Panc1 (cell line): Measurements from ENCODE around the gene SRF. TPM values are rescaled to one million over a fixed set of nuclear protein-coding genes. Genes with fewer than 3 reads are reported as not detected.

ENCODE experiments used
- ATAC-seq: fragments of 200-7000 bp; cut with Tn5 transposase; 2 replicates; pipeline ENCODE4 v1.9.1; 2020; ENCODE audit warnings: mild to moderate bottlenecking, moderate library complexity
- BruUV-seq: library from RNA; stranded (reverse); fragments of 400-500 nt; replicated peaks from 2 replicates; lab custom pipeline; 2021; lab: Mats Ljungman, UMichigan
- CTCF ChIA-PET: fragments of 300-600 bp; sonication (Branson Sonifier 250); formaldehyde crosslinking; loops from one replicate; lab custom pipeline; 2022; ENCODE audit warnings: antibody characterized with exemption; lab: Charles Lee
- POLR2A ChIA-PET: fragments of 300-600 bp; sonication (Branson Sonifier 250); formaldehyde crosslinking; loops from one replicate; lab custom pipeline; 2022; ENCODE audit warnings: antibody characterized with exemption; lab: Charles Lee
- DNase-seq: peaks from one replicate; pipeline ENCODE4 v3.0.0-alpha.2; 2010; ENCODE audit warnings: low read depth, low spot score
- H3K27ac ChIP-seq: 2 replicates; pipeline ENCODE4 v1.5.1; 2011; ENCODE audit warnings: mild to moderate bottlenecking, low read length, inconsistent platforms
- H3K27me3 ChIP-seq: fragments of 200-500 bp; sonication (Bioruptor generic); 2 replicates; pipeline ENCODE4 v1.6.0; 2014; ENCODE audit warnings: low read length, inconsistent platforms; ENCODE audit not compliant: control insufficient read depth, insufficient read depth
- H3K36me3 ChIP-seq: fragments of 200-500 bp; sonication (Bioruptor generic); 2 replicates; pipeline ENCODE4 v1.5.1; 2014; ENCODE audit warnings: inconsistent platforms, mild to moderate bottlenecking, low read length, moderate library complexity; ENCODE audit not compliant: control insufficient read depth, insufficient read depth
- H3K4me1 ChIP-seq: 2 replicates; pipeline ENCODE4 v1.5.1; 2011; ENCODE audit warnings: inconsistent platforms, mild to moderate bottlenecking, low read length, moderate library complexity; ENCODE audit not compliant: control insufficient read depth, insufficient read depth
- H3K4me3 ChIP-seq, 2 experiments: 2 replicates each; pipeline ENCODE4 v1.5.1; 2011 to 2012; ENCODE audit warnings: low read depth in 2 of 2, low read length in 2 of 2, mild to moderate bottlenecking in 2 of 2, inconsistent platforms in 1 of 2, moderate library complexity in 1 of 2
- H3K9me3 ChIP-seq: fragments of 200-500 bp; sonication (Bioruptor generic); 2 replicates; pipeline ENCODE4 v1.5.1; 2014; ENCODE audit warnings: low read depth, mild to moderate bottlenecking, inconsistent platforms, low read length, moderate library complexity; ENCODE audit not compliant: control insufficient read depth, insufficient read depth
- CTCF ChIP-seq: fragments of 450-650 bp; IDR thresholded peaks from 2 replicates; pipeline ENCODE4 v1.5.1; 2017; ENCODE audit warnings: mild to moderate bottlenecking
- POLR2AphosphoS5 ChIP-seq: IDR thresholded peaks from 2 replicates; pipeline ENCODE4 v1.6.1; 2012; ENCODE audit warnings: mild to moderate bottlenecking, low read depth, low read length, moderate library complexity
- REST ChIP-seq, 2 experiments: IDR thresholded peaks; 2 replicates each; pipeline ENCODE4 v1.6.1; 2011 to 2012; ENCODE audit warnings: low read depth in 2 of 2, control low read depth in 1 of 2, low read length in 1 of 2, mild to moderate bottlenecking in 1 of 2, moderate library complexity in 1 of 2; ENCODE audit not compliant: insufficient read depth in 1 of 2
- SIN3A ChIP-seq: IDR thresholded peaks from 2 replicates; pipeline ENCODE4 v1.6.1; 2012; ENCODE audit warnings: low read depth, mild to moderate bottlenecking, low read length, moderate library complexity, borderline replicate concordance; ENCODE audit not compliant: insufficient read depth
- TCF7L2 ChIP-seq: IDR thresholded peaks from 2 replicates; pipeline ENCODE4 v1.6.1; 2011; ENCODE audit warnings: mild to moderate bottlenecking, low read depth, low read length, inconsistent platforms
- in situ Hi-C: cut with HindIII; loops from 2 replicates; pipeline ENCODE4 v1.10.0; 2016; ENCODE audit warnings: low sequenced_read_pairs, low pct_unique_long_range_greater_than_20kb
- intact Hi-C: fragments of 100-400 bp; cut with micrococcal nuclease; formaldehyde crosslinking; loops from one replicate; pipeline ENCODE4 v1.10.0; 2022; ENCODE audit not compliant: unreplicated experiment
- total RNA-seq: library from RNA; stranded (reverse); gene quantifications from one replicate; pipeline ENCODE4 v1.2.1, GENCODE V29; 2021; ENCODE audit not compliant: unreplicated experiment

The SRF gene
- total RNA-seq, 1 experiment from 2014 or later = 48.9 TPM

GRCh38 chr6:43144879-43145278, 26.2 kb upstream of the SRF start:
- ATAC-seq (no peak), DNase-seq (no peak)
- no peak overlapping the region for H3K4me3 ChIP-seq
- BruUV-seq = no TSS peak
- no peaks in the 10 kb centered on the region for H3K9me3 ChIP-seq
- TF ChIP-seq TCF7L2 = no peak
- no peak for TF ChIP-seq SIN3A
- TF ChIP-seq CTCF = no peak
- no peak for TF ChIP-seq REST (IDR thresholded peaks at IDR 0.05; ENCODE audit: insufficient read depth in 1 of 2, low read depth in 2 of 2, low read length in 1 of 2)
- TF ChIP-seq POLR2AphosphoS5 = no peak
- intact Hi-C loops = loop anchor here (5.0 to 10.0 kb wide), 3 partner anchors 68 to 400 kb away; partner anchors contain the start of genes PTK7 and TBCC
- H3K4me1 ChIP-seq = peaks cover 19% of the 10 kb centered on the region
- H3K27ac ChIP-seq = no peak overlapping the region
- in situ Hi-C loops = no loop called here
- ChIA-PET CTCF (no interaction called here), POLR2A (no interaction called here)
- H3K36me3 ChIP-seq = no peaks in the 10 kb centered on the region
- no peaks in the 10 kb centered on the region for H3K27me3 ChIP-seq

GRCh38 chr6:43146261-43146660, 24.8 kb upstream of the SRF start:
- no TSS peak for BruUV-seq

More at GRCh38 chr6:43146261-43146660, 24.8 kb upstream of the SRF start:
- CTCF ChIA-PET = interaction anchor here (0.7 kb wide), 1 partner anchor 11 kb away, joined by 3 read pairs; no protein-coding TSS in a partner anchor
- Histone ChIP-seq H3K9me3 (no peaks in the 10 kb centered on the region), H3K27ac (no peak overlapping the region), H3K4me3 (no peak overlapping the region), H3K4me1 (peaks cover 19% of the 10 kb centered on the region), H3K36me3 (no peaks in the 10 kb centered on the region), H3K27me3 (no peaks in the 10 kb centered on the region)
- POLR2A ChIA-PET = interaction anchor here (0.6 kb wide), 1 partner anchor 1033 kb away, joined by 9 read pairs; no protein-coding TSS in a partner anchor
- TF ChIP-seq REST (IDR thresholded peaks at IDR 0.05; ENCODE audit: insufficient read depth in 1 of 2, low read depth in 2 of 2, low read length in 1 of 2) (no peak), TCF7L2 (no peak), SIN3A (no peak), POLR2AphosphoS5 (no peak), CTCF (no peak)
- intact Hi-C loops (loop anchor here (10.0 kb wide), 2 partner anchors 241 to 401 kb away; partner anchors contain the start of gene TBCC), in situ Hi-C loops (no loop called here)
- no peak for DNase-seq
- ATAC-seq = no peak
